ENCODE data around the gene ASF1B.

Gene ASF1B

GRCh38 chr19:14106840-14107239 lies 29.5 kb downstream of the ASF1B start:
- no peak for DNase-seq

- DNase-seq, result no peak
Measured at GRCh38 chr19:14105680-14106079, 30.7 kb downstream of the ASF1B start.

- DNase-seq, result no peak
Measured at GRCh38 chr19:14103310-14103709, 33.1 kb downstream of the ASF1B start.

- DNase-seq, result no peak
Measured at GRCh38 chr19:14102756-14103155, 33.6 kb downstream of the ASF1B start.

GRCh38 chr19:14102102-14102696 lies 34.2 kb downstream of the ASF1B start:
- no peak for DNase-seq

- no peak for DNase-seq
Measured at GRCh38 chr19:14101003-14101545, 35.3 kb downstream of the ASF1B start.

- DNase-seq, result no peak
Measured at GRCh38 chr19:14097532-14098151, 38.7 kb downstream of the ASF1B start.

GRCh38 chr19:14096272-14096992 lies 40.0 kb downstream of the ASF1B start:
- DNase-seq, result no peak

- DNase-seq, result no peak
Measured at GRCh38 chr19:14094854-14095253, 41.5 kb downstream of the ASF1B start.

- no peak for DNase-seq
Measured at GRCh38 chr19:14093117-14093823, 43.1 kb downstream of the ASF1B start.

- peak; percentile 49 for DNase-seq
Measured at GRCh38 chr19:14091813-14092462, 44.5 kb downstream of the ASF1B start.

- DNase-seq, result peak; percentile 61
Measured at GRCh38 chr19:14091081-14091812, 45.1 kb downstream of the ASF1B start.

GRCh38 chr19:14090509-14091080 lies 45.8 kb downstream of the ASF1B start, which contains the start of gene SAMD1:
Gene SAMD1 (minus strand): TSS chr19:14090751.
- peak; percentile 78 for DNase-seq

GRCh38 chr19:14089662-14090508 lies 46.5 kb downstream of the ASF1B start:
- DNase-seq, result peak; percentile 34

GRCh38 chr19:14089412-14089661 lies 47.1 kb downstream of the ASF1B start:
- DNase-seq, result no peak

- DNase-seq, result no peak
Measured at GRCh38 chr19:14088634-14089411, 47.6 kb downstream of the ASF1B start.

- no peak for DNase-seq
Measured at GRCh38 chr19:14086098-14086497, 50.3 kb downstream of the ASF1B start.

- no peak for DNase-seq
Measured at GRCh38 chr19:14085309-14085995, 50.9 kb downstream of the ASF1B start, which contains the start of gene C19orf67. Gene C19orf67 (minus strand): TSS chr19:14085783. CDS start chr19:14085627, 156 bp downstream.

GRCh38 chr19:14082675-14082960 lies 53.8 kb downstream of the ASF1B start:
- no peak for DNase-seq

All from effector CD8-positive, alpha-beta T cell (primary cell).